Motor neuron (in vitro differentiated cells): Measurements from ENCODE around the gene FGD6. TPM values are rescaled to one million over a fixed set of nuclear protein-coding genes. Genes with fewer than 3 reads are reported as not detected.

Source experiments
- ATAC-seq, 8 experiments: fragments of 200-7000 bp; cut with Tn5 transposase; replicated peaks in 6 of 8; 2 replicates each; pipeline ENCODE4 v1.8.0; 2021; ENCODE audit warnings: mild to moderate bottlenecking in 8 of 8, moderate library complexity in 8 of 8
- H3K27ac ChIP-seq, 2 donors: fragments of 250-450 bp; sonication (Bioruptor Pico); 2 replicates each; pipeline ENCODE4 v1.9.0; 2021; ENCODE audit warnings: antibody characterized with exemption in 2 of 2, mild to moderate bottlenecking in 2 of 2, moderate library complexity in 1 of 2
- H3K4me1 ChIP-seq, 2 donors: fragments of 250-450 bp; sonication (Bioruptor Pico); replicated peaks in 1 of 2; 2 replicates each; pipeline ENCODE4 v1.6.1; 2021; ENCODE audit warnings: antibody characterized with exemption in 2 of 2, mild to moderate bottlenecking in 2 of 2, moderate library complexity in 1 of 2
- H3K4me3 ChIP-seq, 5 donors: fragments of 250-450 bp; sonication (Bioruptor Pico); 2 replicates each; pipeline ENCODE4 v1.9.0; 2021; ENCODE audit warnings: antibody characterized with exemption in 5 of 5, mild to moderate bottlenecking in 5 of 5, moderate library complexity in 4 of 5
- WGBS, 10 experiments: fragments of 450-650 bp; shearing (Covaris generic); methylation state at CpG; one replicate each; pipeline ENCODE4 v1.0.0; 2022; 5-methylcytosine and 5-hydroxymethylcytosine counted together
- in situ Hi-C, 9 experiments: fragments of 400-800 bp; cut with MboI; loops; one replicate each; pipeline ENCODE4 v1.15.0; 2021; ENCODE audit warnings: low sequenced_read_pairs in 9 of 9, low pct_unique_long_range_greater_than_20kb in 2 of 9; ENCODE audit not compliant: unreplicated experiment in 9 of 9
- total RNA-seq, 8 experiments: library from RNA; unstranded; fragments of 300-600 nt; gene quantifications; 2 replicates each; pipeline versions ENCODE4 v1.2.3 to v1.2.4, GENCODE V29; 2022

FGD6 gene
- total RNA-seq, 8 experiments from 2014 or later = 5.0 to 63.9 (median 18.1) TPM

DNA sequence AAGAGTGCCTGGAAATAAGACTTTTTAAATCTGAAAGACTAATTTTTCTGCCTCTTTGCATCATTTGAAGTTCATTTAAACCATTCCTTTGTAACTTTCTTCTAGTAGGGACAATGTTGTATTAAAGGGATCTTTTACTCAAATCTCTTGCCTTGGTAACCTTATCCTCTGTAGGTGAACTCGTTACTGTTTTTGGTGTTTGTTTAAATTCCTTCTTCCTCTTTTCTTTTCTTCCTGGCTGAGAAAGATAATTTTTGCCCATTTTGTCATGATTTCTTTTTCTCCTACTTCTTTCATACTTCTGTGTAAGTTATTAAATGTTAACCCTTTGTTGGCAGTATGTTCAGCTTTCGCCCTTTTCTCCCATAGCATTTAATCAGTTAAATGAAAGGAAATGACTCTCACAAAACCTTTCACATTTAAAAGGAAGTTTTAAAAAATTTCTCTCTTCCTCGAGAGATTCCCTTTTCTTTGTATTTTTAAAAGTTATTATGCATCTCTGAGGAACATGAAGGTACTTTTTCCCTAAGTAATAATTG, 10.6 kb upstream of the FGD6 start:
- ATAC-seq = no peak
- Histone ChIP-seq H3K4me1 (peaks cover 0 to 7% of the 10 kb centered on the region in 2 donors), H3K4me3 (no peak overlapping the region), H3K27ac (no peak overlapping the region)
- in situ Hi-C loops = no loop called here
- 43 to 100% (median 90%) methylated on average over 1 to 3 of the region's 3 CpGs for WGBS, 10 experiments

DNA sequence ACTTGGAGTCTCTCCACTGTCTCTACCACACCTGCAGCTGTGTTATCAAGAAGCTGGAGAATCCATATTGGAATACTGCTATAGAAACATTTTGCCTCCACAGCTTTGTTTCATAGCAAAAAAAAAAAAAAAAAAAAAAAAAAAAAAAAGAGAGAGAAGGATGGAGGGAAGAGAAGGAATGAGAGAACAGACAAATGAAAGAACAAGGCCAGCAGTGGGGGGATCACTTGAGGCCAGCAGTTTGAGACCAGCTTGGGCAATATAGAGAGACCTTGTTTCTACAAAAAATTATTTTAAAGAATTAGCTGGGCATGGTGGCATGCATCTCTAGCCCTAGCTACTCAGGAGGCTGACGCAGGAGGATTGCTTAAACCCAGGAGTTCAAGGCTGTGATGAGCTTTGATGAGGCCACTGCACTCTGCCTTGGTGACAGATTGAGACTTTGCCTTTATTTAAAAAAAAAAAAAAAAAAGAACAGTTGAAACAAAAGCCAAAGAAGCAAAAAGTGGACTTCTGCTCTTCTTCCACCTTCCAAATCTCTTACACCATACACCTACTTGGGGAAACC, 8.5 kb upstream of the FGD6 start:
- ATAC-seq = no peak
- 83 to 100% (median 100%) methylated on average over 1 of the region's 1 CpG; no CpG with 5 or more reads in 1 of the 10 experiments for WGBS, 10 experiments
- in situ Hi-C loops = no loop called here

DNA sequence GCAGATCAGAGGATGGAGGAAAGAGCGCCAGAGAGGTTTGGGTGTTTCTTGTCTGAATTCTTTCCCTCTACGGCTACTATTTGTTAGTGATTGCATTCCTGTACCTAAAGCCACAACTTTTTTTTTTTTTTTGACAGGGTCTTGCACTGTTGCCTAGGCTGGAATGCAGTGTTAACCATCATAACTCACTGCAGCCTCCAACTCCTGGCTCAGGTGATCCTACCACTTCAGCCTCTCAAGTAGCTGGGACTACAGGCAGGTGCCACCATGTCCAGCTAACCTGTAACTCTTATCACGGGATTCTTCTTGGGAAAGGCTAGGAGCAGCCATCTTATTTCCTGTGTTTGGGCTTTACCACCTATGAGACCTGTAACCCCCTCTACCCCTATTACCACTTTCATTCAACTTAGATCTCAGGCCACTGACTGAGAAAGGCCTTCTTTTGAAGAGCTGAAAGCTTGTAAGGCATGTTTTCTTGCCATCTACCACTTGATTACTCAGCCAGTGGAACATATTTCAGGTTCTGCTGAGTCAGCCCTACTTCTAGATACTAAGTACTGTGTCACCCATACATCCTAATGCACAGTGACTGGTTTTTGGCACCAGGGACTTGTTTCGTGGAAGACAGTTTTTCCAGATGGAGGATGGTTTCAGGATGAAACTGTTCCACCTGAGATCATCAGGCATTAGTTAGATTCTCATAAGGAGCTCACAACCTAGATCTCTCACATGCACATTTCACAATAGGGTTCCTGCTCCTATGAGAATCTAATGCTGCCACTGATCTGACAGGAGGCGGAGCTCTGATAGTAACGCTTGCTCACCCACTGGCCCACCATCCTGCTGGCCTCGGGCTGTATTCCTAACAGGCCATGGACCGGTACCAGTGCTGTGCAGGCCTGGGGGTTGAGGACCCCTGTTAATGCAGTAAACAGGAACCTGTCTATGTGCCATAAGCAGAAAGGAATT, 7.2 kb upstream of the FGD6 start:
- 80 to 100% (median 96%) methylated on average over 1 to 8 of the region's 8 CpGs for WGBS, 10 experiments
- Histone ChIP-seq H3K4me1 (peaks cover 3 to 18% of the 10 kb centered on the region in 2 donors), H3K4me3 (no peak overlapping the region), H3K27ac (no peak overlapping the region)
- in situ Hi-C loops = no loop called here
- peak in 1 of 8 experiments; percentile 15 for ATAC-seq

More for the DNA sequence above, 8.5 kb upstream of the FGD6 start:
- Histone ChIP-seq H3K4me3 (no peak overlapping the region), H3K4me1 (peaks cover 0 to 14% of the 10 kb centered on the region in 2 donors), H3K27ac (no peak overlapping the region)

DNA sequence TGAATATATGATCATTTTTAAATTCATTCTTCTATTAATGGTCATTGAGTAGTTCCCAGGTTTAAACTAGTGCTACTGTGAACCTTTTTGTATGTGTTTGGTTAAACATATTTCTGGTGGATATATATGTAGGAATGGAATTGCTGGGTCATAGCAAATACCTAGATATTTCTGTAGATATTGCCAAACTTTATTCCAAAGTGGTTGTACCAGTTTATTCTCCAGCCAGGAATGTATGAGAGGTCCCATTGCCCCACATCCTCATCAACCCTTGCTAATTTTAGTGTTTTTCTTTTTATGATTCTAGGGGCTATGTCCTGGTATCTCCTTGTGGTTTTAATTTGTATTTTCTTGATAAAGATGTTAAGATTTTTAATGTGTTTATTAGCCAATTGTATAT, 3.5 kb upstream of the FGD6 start:
- in situ Hi-C loops = no loop called here
- H3K4me3 ChIP-seq = peak overlapping the region in 1 of 5 donors; percentile 61
- H3K27ac ChIP-seq = no peak overlapping the region
- H3K4me1 ChIP-seq = peaks cover 3 to 18% of the 10 kb centered on the region in 2 donors
- ATAC-seq = no peak

DNA sequence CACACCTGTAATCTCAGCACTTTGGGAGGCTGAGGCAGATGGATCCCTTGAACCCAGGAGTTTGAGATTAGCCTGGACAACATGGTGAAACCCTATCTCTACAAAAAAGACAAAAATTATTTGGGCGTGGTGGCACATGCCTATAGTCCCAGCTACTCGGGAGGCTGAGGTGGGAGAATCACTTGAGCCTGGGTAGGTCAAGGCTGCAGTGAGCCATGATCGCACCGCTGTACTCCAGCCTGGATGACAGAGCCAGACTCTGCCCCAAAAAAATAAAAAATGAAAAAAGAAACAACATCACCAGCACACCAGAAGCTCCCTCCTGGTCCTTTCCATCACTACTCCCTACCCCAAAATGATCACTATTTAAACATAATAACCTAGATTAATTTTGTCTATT, 2.9 kb upstream of the FGD6 start:
- Histone ChIP-seq H3K4me3 (peak overlapping the region in 3 of 5 donors; percentile 61 to 84 (median 61)), H3K27ac (no peak overlapping the region), H3K4me1 (peaks cover 3 to 22% of the 10 kb centered on the region in 2 donors)
- in situ Hi-C loops = no loop called here
- ATAC-seq = no peak
- WGBS, 10 experiments = 50 to 100% (median 95%) methylated on average over 1 to 4 of the region's 4 CpGs; no CpG with 5 or more reads in 3 of the 10 experiments

DNA sequence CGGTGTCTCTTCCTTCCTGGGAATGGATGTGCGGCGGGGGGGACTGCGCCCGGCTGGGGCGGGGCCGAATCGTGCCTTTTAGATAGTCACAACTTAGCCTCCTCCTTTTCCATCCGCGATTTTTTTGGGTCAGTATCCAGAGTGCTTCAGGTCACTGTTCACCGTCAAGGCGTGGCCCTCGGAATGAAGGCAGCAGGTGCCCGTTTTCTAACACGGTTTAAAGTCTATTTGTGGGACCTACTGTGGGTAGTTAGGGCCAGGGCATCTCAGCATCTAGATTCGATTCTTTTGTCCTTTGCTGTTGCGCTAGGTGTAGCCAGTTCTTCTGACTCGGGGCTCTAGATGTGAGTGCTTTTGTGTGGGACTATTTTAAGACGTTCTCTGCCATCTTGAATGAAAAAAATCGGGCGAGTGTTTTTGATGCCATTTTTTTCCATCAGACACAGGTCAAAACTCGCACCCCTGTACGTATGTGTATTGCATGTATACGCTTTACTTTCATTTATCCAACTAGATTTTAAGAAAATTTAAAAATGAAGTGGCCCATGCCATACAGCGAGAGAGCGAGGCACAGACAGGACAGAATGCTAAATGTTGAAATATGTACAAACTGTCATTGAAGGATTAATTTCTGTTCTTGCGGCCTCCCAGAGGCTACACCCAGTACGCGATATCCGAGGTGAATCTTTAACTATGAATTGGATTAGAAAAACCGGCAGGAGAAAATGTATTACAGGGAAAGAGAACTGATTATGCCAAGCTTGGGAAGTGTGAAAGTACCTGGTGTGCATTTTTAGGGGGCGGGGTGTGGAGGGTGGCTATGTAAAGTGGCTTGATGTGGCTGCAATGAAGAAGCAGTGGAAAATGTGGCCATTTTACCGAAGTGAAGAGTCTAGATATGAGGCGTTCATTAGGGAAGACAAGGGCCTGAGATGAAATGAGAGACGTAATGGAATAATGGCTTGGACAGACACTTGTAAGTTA, 1.2 kb upstream of the FGD6 start:
- Histone ChIP-seq H3K4me3 (peak overlapping the region; percentile 58 to 84 (median 61)), H3K27ac (peak overlapping the region; percentile 93 to 94), H3K4me1 (peaks cover 5 to 22% of the 10 kb centered on the region in 2 donors)
- ATAC-seq = peak in 4 of 8 experiments; percentile 0 to 44 (median 20)
- in situ Hi-C loops = no loop called here
- WGBS, 10 experiments = 0 to 3% (median 0%) methylated on average over 4 to 17 of the region's 35 CpGs

DNA sequence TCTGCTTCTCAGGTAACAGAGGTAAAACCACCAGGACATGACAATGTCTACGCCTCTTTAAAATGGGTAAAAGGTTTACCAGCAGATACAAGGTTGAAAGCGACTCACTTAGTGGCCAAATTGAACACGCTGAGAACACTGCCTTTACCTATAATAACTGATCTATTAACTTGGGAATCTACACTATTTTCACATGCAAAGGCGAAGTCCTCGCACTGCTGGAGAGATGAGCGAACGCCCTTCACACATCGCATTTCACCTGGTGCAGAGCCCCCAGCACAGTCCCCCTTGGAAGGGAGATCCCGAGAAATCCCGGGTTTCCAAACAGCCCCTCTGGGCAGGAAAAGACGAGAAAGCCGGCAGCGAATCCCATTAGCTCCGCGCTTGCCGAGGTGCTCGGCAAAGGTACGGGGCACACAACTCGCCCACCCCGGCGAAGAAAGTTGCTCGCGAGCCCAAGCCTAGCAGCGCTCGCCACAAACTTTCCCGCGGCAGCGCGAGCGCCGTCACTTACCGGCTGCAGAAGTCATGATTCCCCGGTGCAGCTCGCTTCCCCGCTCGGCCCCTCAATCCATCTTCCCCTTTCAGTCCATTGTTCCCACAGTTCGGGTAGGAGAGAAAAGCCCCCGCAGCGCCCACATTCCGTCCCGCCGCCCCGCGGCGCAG, 423 bp downstream of the FGD6 start:
- Histone ChIP-seq H3K27ac (peak overlapping the region; percentile 58 to 79), H3K4me1 (peaks cover 5 to 9% of the 10 kb centered on the region in 2 donors), H3K4me3 (peak overlapping the region; percentile 58 to 84 (median 61))
- WGBS, 10 experiments = 0 to 4% (median 0%) methylated on average over 1 to 9 of the region's 45 CpGs
- in situ Hi-C loops = no loop called here
- ATAC-seq = peak in 6 of 8 experiments; percentile 0 to 16 (median 5)

DNA sequence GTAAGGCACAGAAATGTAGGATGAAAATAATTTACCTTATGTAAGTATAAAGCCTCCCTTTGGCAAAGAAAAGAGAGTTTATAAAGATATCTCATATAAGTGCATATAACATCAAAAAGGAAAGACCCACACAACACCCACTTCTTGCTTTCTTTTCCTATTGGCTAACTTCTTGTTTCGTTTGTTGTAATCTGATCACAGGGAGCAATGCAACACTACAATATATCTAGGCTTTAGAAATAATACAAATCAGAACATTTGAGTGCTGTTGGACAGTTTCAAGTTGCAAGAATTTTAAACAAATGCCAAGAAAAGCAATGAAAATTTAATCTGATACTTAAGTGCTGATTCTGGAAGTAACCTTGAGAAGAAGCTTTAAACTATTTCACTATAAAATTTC, 1.3 kb downstream of the FGD6 start:
- in situ Hi-C loops = no loop called here
- 0 to 23% (median 0%) methylated on average over 1 of the region's 1 CpG; no CpG with 5 or more reads in 3 of the 10 experiments for WGBS, 10 experiments
- no peak overlapping the region for H3K27ac ChIP-seq
- peak overlapping the region; percentile 58 to 84 (median 61) for H3K4me3 ChIP-seq
- peaks cover 5 to 9% of the 10 kb centered on the region in 2 donors for H3K4me1 ChIP-seq
- no peak for ATAC-seq

DNA sequence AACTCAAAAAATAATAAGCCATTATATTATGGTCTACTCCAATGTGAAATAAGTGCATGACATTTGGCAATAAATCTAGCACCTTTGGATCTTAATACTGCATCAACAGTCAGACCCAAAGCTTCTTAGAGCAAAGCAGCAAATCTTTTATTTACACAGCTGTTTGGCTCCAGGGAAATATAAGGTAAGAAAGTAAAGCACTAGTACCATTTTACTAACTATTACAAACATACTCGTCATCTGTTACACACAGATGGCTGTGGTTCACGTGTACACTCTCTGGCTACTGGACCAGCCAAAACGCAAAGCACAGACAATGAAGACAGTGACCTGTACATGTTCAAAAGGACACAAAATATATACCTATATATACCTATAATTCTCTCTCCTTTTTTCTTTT, 2.8 kb downstream of the FGD6 start:
- ATAC-seq = no peak
- no peak overlapping the region for H3K4me3 ChIP-seq
- no peak overlapping the region for H3K27ac ChIP-seq
- in situ Hi-C loops = no loop called here
- WGBS, 10 experiments = 87 to 94% (median 92%) methylated on average over 2 to 3 of the region's 3 CpGs; no CpG with 5 or more reads in 5 of the 10 experiments
- H3K4me1 ChIP-seq = peaks cover 2 to 3% of the 10 kb centered on the region in 2 donors

DNA sequence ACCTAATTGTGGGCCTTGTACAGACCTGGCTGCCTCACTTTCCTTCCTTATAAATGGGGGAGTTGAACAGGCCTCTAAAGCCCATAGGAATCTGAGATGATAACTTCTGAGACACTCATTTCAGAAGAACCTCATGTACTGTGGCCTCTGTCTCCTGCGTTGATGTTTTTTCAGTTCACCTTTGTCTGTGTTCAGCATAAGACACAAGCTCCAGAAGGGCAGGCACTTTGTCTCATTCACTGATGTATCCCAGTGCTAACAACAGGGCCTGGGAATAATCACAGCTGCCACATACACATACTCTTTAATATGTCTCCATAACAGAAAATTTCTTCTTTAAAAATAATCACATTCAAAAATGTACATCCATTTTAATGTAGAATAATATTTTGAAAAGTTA, 3.3 kb downstream of the FGD6 start:
- no peak for ATAC-seq
- Histone ChIP-seq H3K4me1 (peaks cover 2 to 3% of the 10 kb centered on the region in 2 donors), H3K4me3 (no peak overlapping the region), H3K27ac (no peak overlapping the region)
- WGBS, 10 experiments = 17 to 80% (median 60%) methylated on average over 1 of the region's 1 CpG; no CpG with 5 or more reads in 6 of the 10 experiments
- in situ Hi-C loops = no loop called here

DNA sequence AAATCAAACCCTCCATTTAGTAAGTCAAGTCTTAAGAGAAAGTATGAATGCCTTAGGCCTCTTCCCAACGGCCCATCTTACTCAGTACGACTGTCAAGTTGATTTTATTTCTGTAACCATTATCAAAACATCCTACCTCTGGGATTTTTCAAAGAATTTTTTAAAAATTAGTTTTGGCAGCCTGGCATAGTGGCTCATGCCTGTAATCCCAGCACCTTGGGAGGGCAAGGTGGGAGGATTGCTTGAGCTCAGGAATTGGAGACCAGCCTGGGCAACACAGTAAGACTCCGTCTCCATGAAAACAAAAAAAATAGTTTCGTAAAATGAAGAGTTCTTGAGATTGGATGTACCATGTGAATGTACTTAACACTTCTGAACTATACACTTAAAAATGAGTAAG, 4.1 kb downstream of the FGD6 start:
- H3K4me1 ChIP-seq = peaks cover 2 to 3% of the 10 kb centered on the region in 2 donors
- no peak for ATAC-seq
- H3K4me3 ChIP-seq = no peak overlapping the region
- 86 to 100% (median 93%) methylated on average over 1 to 4 of the region's 4 CpGs; no CpG with 5 or more reads in 2 of the 10 experiments for WGBS, 10 experiments
- H3K27ac ChIP-seq = no peak overlapping the region
- in situ Hi-C loops = no loop called here

DNA sequence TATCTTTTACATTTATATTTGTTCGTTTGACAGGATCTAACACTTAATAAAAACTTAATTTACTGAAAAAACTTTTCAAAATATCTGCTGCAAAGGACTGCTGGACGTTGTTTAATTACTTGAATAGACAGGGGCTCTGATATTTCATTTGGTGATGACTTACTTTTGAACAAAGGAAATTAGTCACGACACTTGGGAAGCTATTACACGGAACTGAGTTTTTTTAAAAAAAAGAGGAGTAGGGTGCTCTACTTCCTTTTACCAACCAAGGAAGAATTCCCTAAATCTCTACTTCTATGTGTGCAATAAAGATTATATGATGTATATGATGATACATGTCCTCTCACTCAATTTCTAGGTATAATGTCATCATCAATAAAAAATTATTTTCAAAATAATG, 4.7 kb downstream of the FGD6 start:
- H3K4me1 ChIP-seq = peaks cover 2 to 3% of the 10 kb centered on the region in 2 donors
- in situ Hi-C loops = no loop called here
- no peak for ATAC-seq
- WGBS, 10 experiments = 72 to 100% (median 91%) methylated on average over 1 to 4 of the region's 4 CpGs
- no peak overlapping the region for H3K4me3 ChIP-seq
- H3K27ac ChIP-seq = no peak overlapping the region
